GM21390 (cell line): ENCODE measurements around the gene HAPLN3.

Experiments
- ATAC-seq: cut with Tn5 transposase; IDR thresholded peaks from one replicate; pipeline ENCODE4 v1.9.1; 2021; ENCODE audit not compliant: unreplicated experiment

HAPLN3 gene

DNA sequence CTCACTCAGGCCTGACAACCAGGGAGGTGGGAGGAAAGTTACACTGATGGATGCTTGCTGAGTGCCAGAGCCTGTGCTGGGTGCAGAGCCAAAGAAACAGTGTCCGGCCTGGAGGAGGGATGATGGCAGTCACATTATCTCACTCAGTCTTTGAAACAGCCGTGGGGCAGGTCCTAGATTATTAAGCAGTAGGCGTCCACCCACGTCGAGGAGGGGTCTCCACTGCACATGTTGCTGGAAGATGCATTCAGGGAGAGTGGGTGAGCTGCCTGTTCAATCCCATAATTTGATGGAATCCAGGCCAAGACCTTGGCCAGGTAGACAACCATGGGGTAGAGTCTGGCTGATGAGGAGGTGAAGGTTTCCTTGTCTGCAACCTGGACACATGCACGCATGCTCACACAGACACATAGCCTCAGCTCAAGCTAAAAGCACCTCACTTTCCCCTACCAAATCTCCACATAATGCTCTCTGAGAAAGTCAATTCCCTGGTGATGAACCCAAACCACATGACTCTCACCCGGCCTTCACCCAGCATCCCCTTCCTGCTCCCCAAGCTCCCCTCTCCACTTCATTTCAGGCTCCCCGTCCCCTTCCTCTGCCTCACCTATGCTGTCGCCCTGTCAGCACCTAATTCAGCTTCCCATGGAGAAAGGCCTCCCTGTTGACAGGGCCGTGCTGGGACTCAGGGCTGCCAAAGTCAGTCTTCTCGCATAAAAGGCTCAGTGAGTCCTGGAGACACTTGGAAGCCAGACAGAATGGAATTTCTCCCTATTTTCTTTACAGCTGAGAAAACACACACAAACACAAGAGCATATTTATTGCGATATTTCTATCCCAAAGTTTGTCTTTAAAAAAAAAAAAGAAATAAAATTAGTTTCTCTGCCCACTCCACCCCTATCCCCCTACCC, 62.3 kb downstream of the HAPLN3 start:
- ATAC-seq = no peak

- ATAC-seq = no peak
Measured at GRCh38 chr15:88830016-88830415, 65.3 kb downstream of the HAPLN3 start.

- ATAC-seq = no peak
Measured at GRCh38 chr15:88828791-88829190, 66.6 kb downstream of the HAPLN3 start.
